KMS-11 (cell line): Measurements from ENCODE around the gene RASAL2.
A peak's percentile ranks its signal among the peaks of the same experiment; 100 is the strongest.
"Not testable (repeated sequence)": the region's sequence is repeated elsewhere in the genome, so short reads cannot be mapped to it uniquely, and the experiment has no call there.

Experiments
- H2AFZ ChIP-seq: fragments of 200-600 bp; sonication (generic); 2 replicates; pipeline ENCODE4 v1.6.1; 2016; ENCODE audit warnings: antibody characterized with exemption, mixed run types, low read depth
- H3K27ac ChIP-seq: fragments of 200-600 bp; sonication (generic); 2 replicates; pipeline ENCODE4 v1.6.1; 2016; ENCODE audit warnings: mild to moderate bottlenecking, mixed run types
- H3K27me3 ChIP-seq: fragments of 200-600 bp; sonication (generic); 2 replicates; pipeline ENCODE4 v1.6.1; 2017; ENCODE audit warnings: mild to moderate bottlenecking, low read depth, mixed run types, moderate library complexity; ENCODE audit not compliant: insufficient read depth
- H3K36me3 ChIP-seq: fragments of 200-600 bp; sonication (generic); 2 replicates; pipeline ENCODE4 v1.6.1; 2017; ENCODE audit warnings: mild to moderate bottlenecking, mixed run types; ENCODE audit not compliant: insufficient read depth
- H3K4me1 ChIP-seq: fragments of 200-600 bp; sonication (generic); 2 replicates; pipeline ENCODE4 v1.6.1; 2016; ENCODE audit warnings: mild to moderate bottlenecking, low read depth, mixed run types; ENCODE audit not compliant: poor library complexity, severe bottlenecking
- H3K4me2 ChIP-seq: fragments of 200-600 bp; sonication (generic); 2 replicates; pipeline ENCODE4 v1.7.0; 2016; ENCODE audit warnings: mild to moderate bottlenecking, mixed run types
- H3K4me3 ChIP-seq: fragments of 200-600 bp; sonication (generic); IDR thresholded peaks from 2 replicates; pipeline ENCODE4 v1.6.1; 2017; ENCODE audit warnings: low read depth, low read length, mixed read lengths; ENCODE audit not compliant: insufficient read depth
- H3K79me2 ChIP-seq: fragments of 200-600 bp; sonication (generic); 2 replicates; pipeline ENCODE4 v1.6.1; 2016; ENCODE audit warnings: low read depth, mixed run types; ENCODE audit not compliant: insufficient read depth
- H3K9ac ChIP-seq: fragments of 200-600 bp; sonication (generic); 2 replicates; pipeline ENCODE4 v1.6.1; 2016; ENCODE audit warnings: mild to moderate bottlenecking, mixed run types
- H4K20me1 ChIP-seq: fragments of 200-600 bp; sonication (generic); 2 replicates; pipeline ENCODE4 v1.6.1; 2016; ENCODE audit warnings: mild to moderate bottlenecking, mixed run types; ENCODE audit not compliant: insufficient read depth
- TF ChIP-seq, protein P1 (sequence below): fragments of 200-600 bp; sonication (generic); conservative IDR thresholded peaks from 2 replicates; pipeline ENCODE4 v1.6.1; 2017; ENCODE audit warnings: low read depth, mild to moderate bottlenecking, antibody characterized with exemption, low read length, moderate library complexity, mixed read lengths

Gene RASAL2

DNA sequence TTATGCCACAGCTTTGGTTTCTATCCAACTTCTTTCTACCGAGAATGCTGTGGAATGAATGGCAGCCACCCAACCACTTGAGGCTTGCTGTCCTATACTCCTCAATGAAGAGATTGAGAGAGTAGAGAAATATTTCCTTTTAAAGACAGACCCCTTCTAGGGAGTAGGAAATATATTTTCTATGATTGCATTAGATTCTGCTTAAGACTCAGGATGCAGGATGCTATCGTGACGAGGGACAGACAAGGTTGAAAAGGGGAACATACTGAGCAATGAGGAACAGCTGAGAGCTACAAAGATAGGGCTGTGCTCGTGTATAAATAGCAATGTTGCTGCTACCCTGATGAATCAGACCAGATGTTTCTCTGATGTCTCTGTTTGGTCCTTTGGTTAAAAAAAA is 7.1 kb upstream of the RASAL2 start:
- Histone ChIP-seq H2AFZ (no peak overlapping the region), H3K4me1 (no peaks in the 10 kb centered on the region), H4K20me1 (no peaks in the 10 kb centered on the region), H3K4me3 (no peak overlapping the region), H3K79me2 (no peaks in the 10 kb centered on the region), H3K9ac (no peak overlapping the region), H3K27ac (no peak overlapping the region), H3K27me3 (no peaks in the 10 kb centered on the region), H3K4me2 (no peak overlapping the region), H3K36me3 (no peaks in the 10 kb centered on the region)
- TF ChIP-seq, protein P1, sequence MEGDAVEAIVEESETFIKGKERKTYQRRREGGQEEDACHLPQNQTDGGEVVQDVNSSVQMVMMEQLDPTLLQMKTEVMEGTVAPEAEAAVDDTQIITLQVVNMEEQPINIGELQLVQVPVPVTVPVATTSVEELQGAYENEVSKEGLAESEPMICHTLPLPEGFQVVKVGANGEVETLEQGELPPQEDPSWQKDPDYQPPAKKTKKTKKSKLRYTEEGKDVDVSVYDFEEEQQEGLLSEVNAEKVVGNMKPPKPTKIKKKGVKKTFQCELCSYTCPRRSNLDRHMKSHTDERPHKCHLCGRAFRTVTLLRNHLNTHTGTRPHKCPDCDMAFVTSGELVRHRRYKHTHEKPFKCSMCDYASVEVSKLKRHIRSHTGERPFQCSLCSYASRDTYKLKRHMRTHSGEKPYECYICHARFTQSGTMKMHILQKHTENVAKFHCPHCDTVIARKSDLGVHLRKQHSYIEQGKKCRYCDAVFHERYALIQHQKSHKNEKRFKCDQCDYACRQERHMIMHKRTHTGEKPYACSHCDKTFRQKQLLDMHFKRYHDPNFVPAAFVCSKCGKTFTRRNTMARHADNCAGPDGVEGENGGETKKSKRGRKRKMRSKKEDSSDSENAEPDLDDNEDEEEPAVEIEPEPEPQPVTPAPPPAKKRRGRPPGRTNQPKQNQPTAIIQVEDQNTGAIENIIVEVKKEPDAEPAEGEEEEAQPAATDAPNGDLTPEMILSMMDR, result no peak

DNA sequence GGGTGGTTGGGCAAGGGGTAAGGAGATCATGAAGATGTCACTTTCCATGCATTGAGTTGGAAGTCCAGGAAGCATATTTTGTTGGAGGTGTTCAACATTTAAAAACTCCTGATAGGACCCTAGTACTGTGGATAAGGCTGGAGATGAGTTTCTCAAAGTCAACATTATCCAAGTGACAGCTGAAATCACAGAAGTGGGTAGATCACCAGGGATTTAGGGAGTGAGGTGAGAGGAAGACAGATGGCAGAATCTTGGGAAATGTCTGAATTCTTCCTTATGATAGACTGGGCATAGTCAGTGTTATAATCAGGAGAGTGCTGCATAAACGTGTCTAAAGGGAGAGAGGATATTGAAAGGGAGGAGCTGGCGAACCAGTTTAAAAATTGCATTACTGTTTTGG is 5.3 kb upstream of the RASAL2 start:
- no peaks in the 10 kb centered on the region for H4K20me1 ChIP-seq
- H3K36me3 ChIP-seq, result no peaks in the 10 kb centered on the region

DNA sequence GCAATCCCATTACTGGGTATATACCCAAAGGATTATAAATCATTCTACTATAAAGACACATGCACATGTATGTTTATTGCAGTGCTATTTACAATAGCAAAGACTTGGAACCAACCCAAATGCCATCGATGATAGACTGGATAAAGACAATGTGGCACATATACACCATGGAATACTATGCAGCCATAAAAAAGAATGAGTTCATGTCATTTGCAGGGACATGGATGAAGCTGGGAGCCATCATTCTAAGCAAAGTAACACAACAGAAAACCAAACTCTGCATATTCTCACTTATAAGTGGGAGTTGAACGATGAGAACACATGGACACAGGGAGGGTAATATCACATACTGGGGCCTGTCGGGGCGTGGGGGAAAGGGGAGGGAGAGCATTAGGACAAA is 2.5 kb upstream of the RASAL2 start:
- not testable (repeated sequence) for H3K27ac ChIP-seq, H2AFZ ChIP-seq, H3K4me3 ChIP-seq, H3K4me2 ChIP-seq, H3K36me3 ChIP-seq, H3K9ac ChIP-seq, H3K27me3 ChIP-seq, H3K79me2 ChIP-seq, H4K20me1 ChIP-seq
- H3K4me1 ChIP-seq, result peaks cover 18% of the 10 kb centered on the region

More for the DNA sequence above, 5.3 kb upstream of the RASAL2 start:
- H2AFZ ChIP-seq, result no peak overlapping the region
- no peak overlapping the region for H3K9ac ChIP-seq
- TF ChIP-seq, protein P1, result no peak
- H3K4me3 ChIP-seq, result no peak overlapping the region
- no peaks in the 10 kb centered on the region for H3K79me2 ChIP-seq
- H3K4me2 ChIP-seq, result no peak overlapping the region
- H3K27ac ChIP-seq, result no peak overlapping the region
- H3K27me3 ChIP-seq, result no peaks in the 10 kb centered on the region
- H3K4me1 ChIP-seq, result peaks cover 8% of the 10 kb centered on the region

DNA sequence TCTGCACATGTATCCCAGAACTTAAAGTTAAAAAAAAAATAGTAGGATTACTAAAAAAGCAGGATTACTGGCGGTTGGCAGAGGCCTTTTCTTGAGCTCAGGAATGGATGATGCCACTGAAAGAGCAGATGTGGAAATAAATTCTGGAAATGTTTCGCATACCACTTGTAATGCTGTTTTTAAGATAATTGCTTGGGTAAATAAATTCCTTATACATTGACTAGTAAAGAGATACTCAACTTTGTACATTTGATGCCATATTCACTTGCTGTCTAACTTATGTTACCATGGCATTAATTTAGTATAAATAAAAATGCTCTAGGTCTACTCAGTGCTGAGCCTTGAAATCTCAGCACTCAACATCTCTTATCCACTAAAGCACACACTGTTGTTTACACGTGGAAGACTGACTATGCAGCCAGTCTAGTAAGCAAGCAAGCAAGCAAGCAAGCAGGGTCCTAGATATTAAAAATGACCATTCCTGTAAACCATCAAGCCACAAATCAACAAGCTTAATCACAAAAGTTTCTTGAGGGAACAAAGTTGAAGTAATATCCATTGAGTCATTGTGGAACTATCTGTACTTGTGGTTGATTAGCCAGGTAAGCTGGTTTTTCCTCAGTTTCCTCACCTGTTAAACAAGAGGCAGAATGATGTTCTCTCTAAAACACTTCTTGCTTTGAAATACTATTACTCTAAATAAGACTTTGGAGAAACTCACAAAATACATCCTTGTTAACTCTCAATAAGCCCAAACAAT is 1.7 kb upstream of the RASAL2 start:
- H3K4me1 ChIP-seq, result peaks cover 24% of the 10 kb centered on the region
- H3K27me3 ChIP-seq, result no peaks in the 10 kb centered on the region; the same call in 1 of the 2 replicates
- no peaks in the 10 kb centered on the region for H3K36me3 ChIP-seq
- H2AFZ ChIP-seq, result no peak overlapping the region
- TF ChIP-seq, protein P1, result no peak
- H3K27ac ChIP-seq, result no peak overlapping the region
- no peaks in the 10 kb centered on the region for H4K20me1 ChIP-seq
- H3K9ac ChIP-seq, result no peak overlapping the region
- H3K4me2 ChIP-seq, result peak overlapping the region; percentile 85; the same call in 1 of the 2 replicates
- no peaks in the 10 kb centered on the region for H3K79me2 ChIP-seq
- H3K4me3 ChIP-seq, result no peak overlapping the region

DNA sequence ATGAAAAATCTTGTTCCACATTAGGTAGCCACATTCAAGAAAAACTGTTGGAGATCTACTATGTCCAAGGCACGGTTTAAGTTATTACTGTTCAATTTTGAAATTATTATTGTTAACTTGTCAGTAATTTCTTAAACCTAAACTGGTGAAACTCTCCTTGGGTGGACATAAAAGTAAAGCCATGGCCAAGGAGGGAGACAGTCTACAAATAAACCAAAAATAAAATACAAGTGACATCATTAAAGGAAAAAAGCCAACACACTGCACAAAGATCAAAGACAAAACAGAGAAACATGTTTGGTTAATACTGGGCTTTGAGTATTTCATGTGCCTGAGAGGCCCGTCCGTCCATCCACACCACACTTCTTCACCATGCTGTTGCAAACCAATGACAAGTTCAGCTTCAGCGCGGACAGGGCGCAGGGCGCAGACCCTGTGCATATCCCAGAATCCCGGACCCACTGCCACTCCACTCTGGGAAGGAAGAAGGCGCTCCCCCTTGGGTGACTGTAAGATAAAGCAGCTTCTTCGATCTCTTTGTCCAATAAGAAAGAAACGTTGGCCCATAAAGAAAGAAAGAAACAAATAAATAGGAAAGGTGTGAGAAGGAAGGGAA is 918 bp upstream of the RASAL2 start:
- peak overlapping the region; percentile 85 for H3K4me2 ChIP-seq
- H4K20me1 ChIP-seq, result no peaks in the 10 kb centered on the region
- H3K27ac ChIP-seq, result no peak overlapping the region
- no peaks in the 10 kb centered on the region; the same call in 1 of the 2 replicates for H3K27me3 ChIP-seq
- H2AFZ ChIP-seq, result peak overlapping the region; percentile 100
- H3K36me3 ChIP-seq, result no peaks in the 10 kb centered on the region
- H3K4me1 ChIP-seq, result peaks cover 26% of the 10 kb centered on the region
- no peaks in the 10 kb centered on the region for H3K79me2 ChIP-seq
- H3K4me3 ChIP-seq, result peak overlapping the region; percentile 97
- peak overlapping the region; percentile 58 for H3K9ac ChIP-seq
- TF ChIP-seq, protein P1, result no peak; the same call in 1 of the 2 replicates
